ENCODE data around the gene TERT.

DNA sequence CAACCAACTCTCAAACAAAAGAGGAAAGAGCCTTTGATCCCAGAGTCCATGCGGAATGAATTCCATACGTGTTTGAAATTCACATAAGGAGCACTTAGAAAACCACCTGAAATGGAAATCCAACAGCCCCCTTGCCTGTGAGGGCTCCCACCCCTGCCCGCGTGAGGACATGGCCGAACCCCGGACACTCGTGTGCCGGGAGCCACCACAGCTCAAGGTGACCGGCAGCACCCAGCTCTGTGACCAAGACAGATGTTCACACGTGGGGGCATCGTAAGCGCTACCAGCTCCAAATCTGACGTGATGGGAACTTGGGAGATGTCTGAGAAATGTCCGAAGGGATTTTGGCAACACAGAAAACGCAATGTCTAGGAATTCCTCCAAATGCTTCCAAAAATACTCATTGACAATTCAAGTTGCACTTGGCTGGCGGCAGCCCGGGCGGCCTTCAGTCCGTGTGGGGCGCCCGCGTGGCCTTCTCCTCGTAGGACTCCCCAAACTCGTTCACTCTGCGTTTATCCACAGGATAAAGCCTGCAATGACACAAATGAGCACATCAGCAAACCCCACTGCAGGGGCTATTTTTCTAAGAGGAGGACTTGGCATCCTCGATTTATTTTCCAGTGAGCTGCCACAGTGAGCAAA lies 23.2 kb upstream of the TERT start:
- TF ChIP-seq, protein P1, sequence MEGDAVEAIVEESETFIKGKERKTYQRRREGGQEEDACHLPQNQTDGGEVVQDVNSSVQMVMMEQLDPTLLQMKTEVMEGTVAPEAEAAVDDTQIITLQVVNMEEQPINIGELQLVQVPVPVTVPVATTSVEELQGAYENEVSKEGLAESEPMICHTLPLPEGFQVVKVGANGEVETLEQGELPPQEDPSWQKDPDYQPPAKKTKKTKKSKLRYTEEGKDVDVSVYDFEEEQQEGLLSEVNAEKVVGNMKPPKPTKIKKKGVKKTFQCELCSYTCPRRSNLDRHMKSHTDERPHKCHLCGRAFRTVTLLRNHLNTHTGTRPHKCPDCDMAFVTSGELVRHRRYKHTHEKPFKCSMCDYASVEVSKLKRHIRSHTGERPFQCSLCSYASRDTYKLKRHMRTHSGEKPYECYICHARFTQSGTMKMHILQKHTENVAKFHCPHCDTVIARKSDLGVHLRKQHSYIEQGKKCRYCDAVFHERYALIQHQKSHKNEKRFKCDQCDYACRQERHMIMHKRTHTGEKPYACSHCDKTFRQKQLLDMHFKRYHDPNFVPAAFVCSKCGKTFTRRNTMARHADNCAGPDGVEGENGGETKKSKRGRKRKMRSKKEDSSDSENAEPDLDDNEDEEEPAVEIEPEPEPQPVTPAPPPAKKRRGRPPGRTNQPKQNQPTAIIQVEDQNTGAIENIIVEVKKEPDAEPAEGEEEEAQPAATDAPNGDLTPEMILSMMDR (IDR thresholded peaks at IDR 0.05) = no peak
- TF ChIP-seq EP300 (IDR thresholded peaks at IDR 0.05) = no peak

Measured in stomach (tissue), 4 donors.